CD14-positive monocyte (primary cell): ENCODE results near the gene EPN3. TPM values are rescaled to one million over a fixed set of nuclear protein-coding genes. Genes with fewer than 3 reads are reported as not detected.

Experiments used
- DNase-seq, 3 donors: peaks; one replicate each; pipeline ENCODE4 v3.0.0-alpha.2; 2011 to 2022
- H2AFZ ChIP-seq: 2 replicates; pipeline ENCODE4 v1.6.0; 2012; ENCODE audit warnings: mild to moderate bottlenecking, low read depth, low read length, inconsistent platforms; ENCODE audit not compliant: insufficient read depth, poor library complexity, severe bottlenecking
- H3K27ac ChIP-seq, 2 donors: 1 replicate in 1 of 2; 2 replicates in 1 of 2; pipeline ENCODE4 v1.5.1; 2012 to 2013; ENCODE audit warnings: low read length in 2 of 2, control low read depth in 1 of 2, inconsistent platforms in 1 of 2, low read depth in 1 of 2, mild to moderate bottlenecking in 1 of 2
- H3K27me3 ChIP-seq, 2 donors: one replicate each; pipeline versions ENCODE4 v1.6.0 to v1.6.1; 2011 to 2013; ENCODE audit warnings: low read length in 2 of 2; ENCODE audit not compliant: control insufficient read depth in 2 of 2, insufficient read depth in 2 of 2
- H3K36me3 ChIP-seq, 2 donors: replicated peaks in 1 of 2; 1 replicate in 1 of 2; 2 replicates in 1 of 2; pipeline versions ENCODE4 v1.5.1 to v1.6.1; 2012 to 2013; ENCODE audit warnings: low read length in 2 of 2, control low read depth in 1 of 2, inconsistent platforms in 1 of 2, mild to moderate bottlenecking in 1 of 2; ENCODE audit not compliant: insufficient read depth in 2 of 2, control insufficient read depth in 1 of 2
- H3K4me1 ChIP-seq, 2 donors: 1 replicate in 1 of 2; 2 replicates in 1 of 2; pipeline versions ENCODE4 v1.5.1 to v1.6.1; 2012 to 2013; ENCODE audit warnings: low read length in 2 of 2, control low read depth in 1 of 2, inconsistent platforms in 1 of 2, mild to moderate bottlenecking in 1 of 2, moderate library complexity in 1 of 2; ENCODE audit not compliant: insufficient read depth in 2 of 2, control insufficient read depth in 1 of 2
- H3K4me2 ChIP-seq: replicated peaks from 2 replicates; pipeline ENCODE3; 2012; ENCODE audit warnings: low read length, moderate library complexity, mild to moderate bottlenecking; ENCODE audit not compliant: poor library complexity, severe bottlenecking; ENCODE audit errors: extremely low read depth
- H3K4me3 ChIP-seq, 3 experiments: fragments of 200-600 bp in 1 of 3; sonication (generic) in 1 of 3; replicated peaks in 1 of 3; 1 replicate in 2 of 3; 2 replicates in 1 of 3; pipeline ENCODE4 v1.5.1; 2011 to 2013; ENCODE audit warnings: low read length in 3 of 3, mild to moderate bottlenecking in 3 of 3, control low read depth in 2 of 3, low read depth in 2 of 3, inconsistent platforms in 1 of 3, moderate library complexity in 1 of 3
- H3K79me2 ChIP-seq: 2 replicates; pipeline ENCODE4 v1.6.0; 2012; ENCODE audit warnings: mild to moderate bottlenecking, control low read depth, inconsistent platforms, low read length, moderate library complexity; ENCODE audit not compliant: insufficient read depth
- H3K9ac ChIP-seq: 2 replicates; pipeline ENCODE4 v1.6.0; 2017; ENCODE audit warnings: low read length, mild to moderate bottlenecking; ENCODE audit not compliant: insufficient read depth, poor library complexity, severe bottlenecking
- H3K9me3 ChIP-seq, 2 donors: replicated peaks in 1 of 2; 1 replicate in 1 of 2; 2 replicates in 1 of 2; pipeline versions ENCODE4 v1.5.1 to v1.6.1; 2012 to 2013; ENCODE audit warnings: low read length in 2 of 2, control low read depth in 1 of 2; ENCODE audit not compliant: control insufficient read depth in 1 of 2, insufficient read depth in 1 of 2
- H4K20me1 ChIP-seq: 2 replicates; pipeline ENCODE4 v1.6.0; 2012; ENCODE audit warnings: mild to moderate bottlenecking, low read length, control low read depth, moderate library complexity; ENCODE audit not compliant: insufficient read depth
- H3K27ac Mint-ChIP-seq, 7 donors: one replicate each; pipeline ENCODE4 v1.8.0; 2020; ENCODE audit warnings: mild to moderate bottlenecking in 7 of 7, mixed read lengths in 7 of 7, moderate library complexity in 6 of 7, inconsistent platforms in 2 of 7
- H3K27me3 Mint-ChIP-seq, 3 donors: one replicate each; pipeline ENCODE4 v1.8.0; 2021 to 2022; ENCODE audit warnings: low read depth in 3 of 3, mild to moderate bottlenecking in 3 of 3, mixed read lengths in 3 of 3, moderate library complexity in 3 of 3, inconsistent platforms in 1 of 3
- H3K36me3 Mint-ChIP-seq, 2 donors: one replicate each; pipeline ENCODE4 v1.8.0; 2020; ENCODE audit warnings: mixed read lengths in 2 of 2, inconsistent platforms in 1 of 2, mild to moderate bottlenecking in 1 of 2
- H3K4me1 Mint-ChIP-seq: one replicate; pipeline ENCODE4 v1.8.0; 2020; ENCODE audit warnings: mild to moderate bottlenecking, mixed read lengths
- H3K4me3 Mint-ChIP-seq, 2 donors: one replicate each; pipeline ENCODE4 v1.8.0; 2020; ENCODE audit warnings: mild to moderate bottlenecking in 2 of 2, mixed read lengths in 2 of 2, moderate library complexity in 1 of 2
- H3K9me3 Mint-ChIP-seq, 7 donors: one replicate each; pipeline ENCODE4 v1.8.0; 2020 to 2022; ENCODE audit warnings: mixed read lengths in 7 of 7, mild to moderate bottlenecking in 6 of 7, moderate library complexity in 6 of 7, inconsistent platforms in 2 of 7
- WGBS: methylation state at CpG from one replicate; pipeline ENCODE4 v1.1.5; 2013; ENCODE audit warnings: missing lambda C conversion rate; ENCODE audit not compliant: insufficient coverage; 5-methylcytosine and 5-hydroxymethylcytosine counted together
- intact Hi-C, 2 donors: fragments of 100-400 bp; cut with micrococcal nuclease; formaldehyde crosslinking; loops; one replicate each; pipeline versions ENCODE4 v1.15.0 to v1.15.1; 2023
- polyA plus RNA-seq, 3 donors: library from polyadenylated mRNA; depleted of rRNA in 1 of 3; unstranded in 2 of 3; stranded (reverse) in 1 of 3; fragments of 300-500 nt in 2 of 3; fragments of >200 nt in 1 of 3; fragmentation: Illumina TruSeq in 2 of 3; gene quantifications; 1 replicate in 2 of 3; 2 replicates in 1 of 3; pipeline ENCODE4 v1.2.3, GENCODE V29; 2012 to 2021
- TF ChIP-seq, protein P1 (sequence below): fragments of 200-600 bp; IDR thresholded peaks from one replicate; pipeline ENCODE4 v1.8.0; 2022; ENCODE audit warnings: antibody characterized with exemption, mild to moderate bottlenecking

The EPN3 gene
- polyA plus RNA-seq, 3 donors, result not detected

DNA sequence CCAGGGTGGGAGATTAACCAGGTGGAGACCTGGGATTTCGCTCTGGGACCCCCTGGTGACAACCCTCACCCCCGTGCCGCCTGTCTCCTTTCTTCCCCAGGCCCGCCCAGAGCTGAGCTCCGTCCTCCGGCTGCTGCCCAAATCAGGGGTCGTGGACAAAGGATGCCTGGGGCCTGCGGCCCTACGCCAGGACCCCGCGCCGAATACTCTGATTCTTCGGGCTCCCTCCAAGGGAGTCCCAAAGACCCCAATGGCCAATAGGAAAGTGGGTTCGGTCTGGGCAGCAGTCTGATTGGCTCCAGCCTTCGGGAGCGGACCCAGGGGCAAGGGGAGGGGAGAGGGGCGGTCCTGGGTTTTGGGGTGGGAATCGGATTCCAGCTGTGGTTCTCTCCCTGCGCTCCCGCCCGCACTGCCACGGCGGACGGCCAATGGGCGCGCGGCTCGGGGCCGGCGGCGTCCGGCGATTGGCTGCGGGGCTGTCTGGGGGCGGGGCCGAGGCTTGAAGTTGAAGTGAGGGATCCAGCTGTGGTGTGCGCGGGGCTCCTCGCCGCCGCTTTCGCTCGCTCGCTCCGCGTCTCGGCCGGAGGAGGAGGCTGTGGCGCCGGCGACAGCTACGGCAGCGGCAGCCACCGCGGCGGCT, 27.8 kb downstream of the EPN3 start, which contains the start of gene CACNA1G:
TSS of gene CACNA1G (plus strand) at position 531 of the 640 bp plus-strand sequence. CDS start 745 bp downstream, outside the sequence.
- peak; percentile 60 to 77 (median 75) for DNase-seq
- Histone ChIP-seq H3K27me3 (peaks cover 48 to 79% of the 10 kb centered on the region in 2 donors), H3K27ac (no peak within 1 kb of the TSS), H4K20me1 (peaks cover 5% of the 10 kb centered on the region), H3K4me3 (peak within 1 kb of the TSS in 2 of 3 experiments; percentile 27 to 72), H3K9me3 (peaks cover 0 to 16% of the 10 kb centered on the region in 2 donors), H3K4me2 (peak within 1 kb of the TSS; percentile 82), H3K79me2 (no peaks in the 10 kb centered on the region), H2AFZ (peak within 1 kb of the TSS; percentile 29), H3K9ac (no peak within 1 kb of the TSS), H3K36me3 (peaks cover 5 to 7% of the 10 kb centered on the region in 2 donors), H3K4me1 (peaks cover 30 to 31% of the 10 kb centered on the region in 2 donors)
- TF ChIP-seq, protein P1, sequence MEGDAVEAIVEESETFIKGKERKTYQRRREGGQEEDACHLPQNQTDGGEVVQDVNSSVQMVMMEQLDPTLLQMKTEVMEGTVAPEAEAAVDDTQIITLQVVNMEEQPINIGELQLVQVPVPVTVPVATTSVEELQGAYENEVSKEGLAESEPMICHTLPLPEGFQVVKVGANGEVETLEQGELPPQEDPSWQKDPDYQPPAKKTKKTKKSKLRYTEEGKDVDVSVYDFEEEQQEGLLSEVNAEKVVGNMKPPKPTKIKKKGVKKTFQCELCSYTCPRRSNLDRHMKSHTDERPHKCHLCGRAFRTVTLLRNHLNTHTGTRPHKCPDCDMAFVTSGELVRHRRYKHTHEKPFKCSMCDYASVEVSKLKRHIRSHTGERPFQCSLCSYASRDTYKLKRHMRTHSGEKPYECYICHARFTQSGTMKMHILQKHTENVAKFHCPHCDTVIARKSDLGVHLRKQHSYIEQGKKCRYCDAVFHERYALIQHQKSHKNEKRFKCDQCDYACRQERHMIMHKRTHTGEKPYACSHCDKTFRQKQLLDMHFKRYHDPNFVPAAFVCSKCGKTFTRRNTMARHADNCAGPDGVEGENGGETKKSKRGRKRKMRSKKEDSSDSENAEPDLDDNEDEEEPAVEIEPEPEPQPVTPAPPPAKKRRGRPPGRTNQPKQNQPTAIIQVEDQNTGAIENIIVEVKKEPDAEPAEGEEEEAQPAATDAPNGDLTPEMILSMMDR, result no peak
- 1% methylated on average over 52 of the region's 56 CpGs for WGBS
- Mint-ChIP-seq H3K27ac (no peak within 1 kb of the TSS), H3K4me3 (peak within 1 kb of the TSS; percentile 70 to 89), H3K27me3 (peaks cover 58 to 86% (median 77%) of the 10 kb centered on the region in 3 donors), H3K4me1 (peaks cover 26% of the 10 kb centered on the region), H3K9me3 (peaks cover 0 to 18% (median 3%) of the 10 kb centered on the region in 7 donors), H3K36me3 (peaks cover 4 to 7% of the 10 kb centered on the region in 2 donors)
- intact Hi-C loops, result loop anchor here in 1 of 2 donors (5.0 kb wide), 1 partner anchor 62 kb away; no protein-coding TSS in a partner anchor

DNA sequence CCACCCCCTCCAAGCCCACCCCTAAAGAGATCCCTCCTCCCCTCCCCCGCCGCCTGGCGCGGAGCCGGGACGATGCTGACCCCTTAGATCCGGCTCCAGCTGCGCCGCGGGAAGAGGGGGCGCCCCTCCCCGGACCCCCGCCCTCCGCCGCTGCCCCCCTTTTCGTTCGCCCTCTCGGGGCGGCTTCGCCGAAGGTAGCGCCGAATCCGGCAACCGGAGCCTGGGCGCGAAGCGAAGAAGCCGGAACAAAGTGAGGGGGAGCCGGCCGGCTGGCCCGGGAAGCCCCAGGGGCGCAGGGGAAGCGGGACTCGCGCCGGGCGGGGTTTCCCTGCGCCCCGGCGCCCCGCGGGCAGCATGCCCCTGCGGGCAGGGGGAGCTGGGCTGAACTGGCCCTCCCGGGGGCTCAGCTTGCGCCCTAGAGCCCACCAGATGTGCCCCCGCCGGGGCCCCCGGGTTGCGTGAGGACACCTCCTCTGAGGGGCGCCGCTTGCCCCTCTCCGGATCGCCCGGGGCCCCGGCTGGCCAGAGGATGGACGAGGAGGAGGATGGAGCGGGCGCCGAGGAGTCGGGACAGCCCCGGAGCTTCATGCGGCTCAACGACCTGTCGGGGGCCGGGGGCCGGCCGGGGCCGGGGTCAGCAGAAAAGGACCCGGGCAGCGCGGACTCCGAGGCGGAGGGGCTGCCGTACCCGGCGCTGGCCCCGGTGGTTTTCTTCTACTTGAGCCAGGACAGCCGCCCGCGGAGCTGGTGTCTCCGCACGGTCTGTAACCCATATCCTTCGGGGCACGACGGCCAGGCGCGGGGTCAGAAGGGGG, 28.6 kb downstream of the EPN3 start:
- no peak overlapping the region for H3K27ac ChIP-seq
- peak overlapping the region; percentile 29 for H2AFZ ChIP-seq
- intact Hi-C loops, result loop anchor here in 1 of 2 donors (5.0 kb wide), 1 partner anchor 61 kb away; no protein-coding TSS in a partner anchor
- Mint-ChIP-seq H3K27ac (no peak overlapping the region), H3K4me1 (peaks cover 30% of the 10 kb centered on the region), H3K9me3 (peaks cover 0 to 18% (median 3%) of the 10 kb centered on the region in 7 donors), H3K27me3 (peaks cover 66 to 94% (median 86%) of the 10 kb centered on the region in 3 donors), H3K4me3 (no peak overlapping the region), H3K36me3 (peaks cover 0 to 3% of the 10 kb centered on the region in 2 donors)
- H3K9me3 ChIP-seq, result peaks cover 0 to 16% of the 10 kb centered on the region in 2 donors
- peak overlapping the region; percentile 82 for H3K4me2 ChIP-seq
- no peaks in the 10 kb centered on the region for H3K79me2 ChIP-seq
- peaks cover 56 to 88% of the 10 kb centered on the region in 2 donors for H3K27me3 ChIP-seq
- H3K4me3 ChIP-seq, result peak overlapping the region in 1 of 3 experiments; percentile 72
- H4K20me1 ChIP-seq, result peaks cover 5% of the 10 kb centered on the region
- WGBS, result under 1% methylated on average over 80 of the region's 88 CpGs
- TF ChIP-seq, protein P1, result no peak
- H3K36me3 ChIP-seq, result no peaks in the 10 kb centered on the region
- H3K9ac ChIP-seq, result no peak overlapping the region
- H3K4me1 ChIP-seq, result peaks cover 30 to 31% of the 10 kb centered on the region in 2 donors
- DNase-seq, result peak in 2 of 3 donors; percentile 33 to 59
